ENCODE results near the gene KRTAP5-9. TPM values are rescaled to one million over a fixed set of nuclear protein-coding genes. Genes with fewer than 3 reads are reported as not detected.
"Not testable (repeated sequence)": the region's sequence is repeated elsewhere in the genome, so short reads cannot be mapped to it uniquely, and the experiment has no call there.

Gene KRTAP5-9
- total and polyA plus RNA-seq, 10 of the 15 experiments (the other 5 are each of a cell fraction or from before 2014, with no cell fraction given): 0.06 to 0.38 (median 0.19) TPM; not detected in 4

DNA sequence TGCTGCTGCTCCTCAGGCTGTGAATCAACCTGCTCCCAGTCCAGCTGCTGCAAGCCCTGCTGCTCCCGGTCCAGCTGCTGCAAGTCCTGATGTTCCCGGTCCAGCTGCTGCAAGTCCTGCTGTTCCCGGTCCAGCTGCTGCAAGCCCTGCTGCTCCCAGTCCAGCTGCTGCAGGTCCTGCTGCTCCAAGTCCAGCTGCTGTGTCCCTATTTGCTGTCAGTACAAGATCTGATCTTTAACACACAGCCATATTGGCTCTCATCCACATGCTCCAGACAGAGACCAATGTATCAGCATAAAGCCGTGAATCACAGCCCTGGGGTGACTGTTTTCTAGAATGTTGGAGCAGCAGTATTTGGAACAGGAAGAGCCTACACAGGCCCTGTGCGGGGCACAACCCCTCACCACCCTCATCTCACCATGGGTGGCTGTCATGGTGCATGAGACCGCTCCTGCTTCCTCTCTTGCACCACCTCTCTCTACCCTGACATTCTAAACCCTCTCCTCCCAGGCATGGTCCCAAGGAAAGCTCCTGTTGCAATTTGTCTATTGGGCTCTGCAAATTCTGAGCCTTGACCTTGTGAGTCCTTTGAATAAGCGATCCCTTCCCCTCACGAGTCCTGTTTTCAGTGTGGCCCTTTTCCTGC is 20.6 kb downstream of the KRTAP5-9 start (continued):
- no peak for TF ChIP-seq NFIC (IDR thresholded peaks at IDR 0.05; ENCODE audit: low read depth, low read length)
- no peak for TF ChIP-seq LARP7 (IDR thresholded peaks at IDR 0.05)
- no peak for TF ChIP-seq ZNF217 (IDR thresholded peaks at IDR 0.05)

DNA sequence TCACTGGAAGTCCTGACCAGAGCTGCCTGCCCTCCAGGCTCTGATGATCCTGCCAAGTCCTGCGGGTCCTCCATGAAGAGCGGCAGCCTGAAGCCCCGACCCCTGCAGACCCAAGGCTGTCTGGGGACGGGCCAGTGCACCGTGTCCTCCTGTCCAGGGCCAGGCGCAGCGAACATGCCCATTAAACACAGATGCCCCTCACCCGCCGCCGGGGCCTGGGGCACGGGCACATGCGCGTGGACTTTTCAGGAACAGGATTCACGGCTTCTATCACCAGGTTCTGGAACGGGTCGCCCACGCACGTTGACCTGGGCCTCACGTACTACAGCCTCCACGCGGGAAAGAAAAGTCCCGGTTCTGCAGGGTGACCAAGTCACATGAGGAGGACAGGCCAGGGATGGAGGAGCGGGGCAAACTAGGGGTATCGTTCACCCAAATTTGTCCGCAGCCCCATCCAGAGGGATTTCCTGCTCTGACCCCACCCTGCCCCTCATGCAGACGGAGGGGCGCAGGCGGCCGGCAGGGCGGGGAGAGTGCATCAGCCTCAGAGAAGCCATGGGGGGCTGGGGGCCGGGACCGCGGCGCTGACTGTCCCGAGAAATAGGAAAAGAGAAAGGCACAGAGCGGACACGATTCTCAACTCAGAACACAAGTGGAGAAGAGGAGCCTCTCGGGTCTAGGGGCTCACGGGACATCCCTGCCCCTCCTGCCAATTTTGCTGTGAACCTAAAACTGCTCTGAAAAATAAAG is 23.1 kb downstream of the KRTAP5-9 start:
- POLR2A ChIA-PET, FAIRE-seq: not testable (repeated sequence)
- WGBS (ENCODE audit: insufficient coverage, insufficient replicate concordance, low lambda C conversion rate, missing lambda C conversion rate): 67% methylated on average over 24 of the region's 39 CpGs

DNA sequence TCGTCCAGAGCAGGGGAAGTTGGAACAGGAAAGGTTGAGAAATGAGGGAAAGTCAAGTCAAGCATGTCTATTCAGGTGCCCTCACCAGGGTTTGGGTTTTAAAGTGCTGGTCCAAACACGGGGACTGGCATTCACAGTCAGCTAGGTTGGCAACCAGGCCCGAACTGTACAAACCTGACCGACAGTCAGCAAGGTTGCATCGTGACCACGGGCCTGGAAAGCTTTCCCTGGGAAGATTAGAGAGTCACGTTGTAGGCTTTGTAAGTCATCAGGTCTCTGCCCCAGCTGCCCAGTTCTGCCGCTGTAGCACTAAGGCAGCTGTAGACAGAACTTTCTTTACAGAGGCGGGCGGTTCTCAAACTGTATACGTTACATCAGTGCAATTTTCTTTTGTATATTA is 24.6 kb downstream of the KRTAP5-9 start:
- no peaks in the 10 kb centered on the region for H3K9me3 ChIP-seq (replicated peaks; ENCODE audit: control insufficient read depth, insufficient read depth, low read length)
- H3K27ac ChIP-seq (ENCODE audit: control insufficient read depth, insufficient read depth): no peak overlapping the region
- CTCF ChIA-PET: no interaction called here
- BruUV-seq (replicated peaks): no TSS peak
- no peaks in the 10 kb centered on the region for H3K4me1 ChIP-seq (ENCODE audit: control insufficient read depth, insufficient read depth, low read length)
- in situ Hi-C loops (cut with MboI): no loop called here
- no peaks in the 10 kb centered on the region; a peak in 2 of 4 replicates for H3K27me3 ChIP-seq (replicated peaks in 1 of 2; ENCODE audit: control insufficient read depth in 2 of 2, insufficient read depth in 2 of 2, low read length in 1 of 2)
- SMC1A ChIA-PET (ENCODE audit: uncharacterized antibody, unreplicated experiment): interaction anchor here (1.3 kb wide), 1 partner anchor 10 kb away, joined by 3 read pairs; no protein-coding TSS in a partner anchor
- H3K36me3 ChIP-seq (ENCODE audit: control insufficient read depth in 2 of 2, insufficient read depth in 2 of 2, low read length in 1 of 2): no peaks in the 10 kb centered on the region
- H3K9ac ChIP-seq (ENCODE audit: control insufficient read depth, insufficient read depth, low read length): no peak overlapping the region
- RAD21 ChIA-PET (ENCODE audit: unreplicated experiment): no interaction called here
- 40% methylated on average over 11 of the region's 11 CpGs for WGBS (ENCODE audit: insufficient coverage, insufficient replicate concordance, low lambda C conversion rate, missing lambda C conversion rate)
- H3K4me3 ChIP-seq: no peak overlapping the region
- ATAC-seq (no peak), FAIRE-seq (no peak), DNase-seq (ENCODE audit: low read depth, low spot score) (no peak)
- no peak overlapping the region for H3K4me2 ChIP-seq (ENCODE audit: control insufficient read depth, insufficient read depth)
- no peaks in the 10 kb centered on the region; the same call in 1 of the 2 replicates for H4K20me1 ChIP-seq (ENCODE audit: control insufficient read depth, insufficient read depth)
- POLR2A ChIA-PET: no interaction called here
- H3K79me2 ChIP-seq (ENCODE audit: control insufficient read depth, insufficient read depth, low read length): no peaks in the 10 kb centered on the region
- intact Hi-C loops (cut with micrococcal nuclease; ENCODE audit: unreplicated experiment): no loop called here
- H2AFZ ChIP-seq (ENCODE audit: control insufficient read depth, low read depth, low read length): no peak overlapping the region
- TF ChIP-seq, protein P1, sequence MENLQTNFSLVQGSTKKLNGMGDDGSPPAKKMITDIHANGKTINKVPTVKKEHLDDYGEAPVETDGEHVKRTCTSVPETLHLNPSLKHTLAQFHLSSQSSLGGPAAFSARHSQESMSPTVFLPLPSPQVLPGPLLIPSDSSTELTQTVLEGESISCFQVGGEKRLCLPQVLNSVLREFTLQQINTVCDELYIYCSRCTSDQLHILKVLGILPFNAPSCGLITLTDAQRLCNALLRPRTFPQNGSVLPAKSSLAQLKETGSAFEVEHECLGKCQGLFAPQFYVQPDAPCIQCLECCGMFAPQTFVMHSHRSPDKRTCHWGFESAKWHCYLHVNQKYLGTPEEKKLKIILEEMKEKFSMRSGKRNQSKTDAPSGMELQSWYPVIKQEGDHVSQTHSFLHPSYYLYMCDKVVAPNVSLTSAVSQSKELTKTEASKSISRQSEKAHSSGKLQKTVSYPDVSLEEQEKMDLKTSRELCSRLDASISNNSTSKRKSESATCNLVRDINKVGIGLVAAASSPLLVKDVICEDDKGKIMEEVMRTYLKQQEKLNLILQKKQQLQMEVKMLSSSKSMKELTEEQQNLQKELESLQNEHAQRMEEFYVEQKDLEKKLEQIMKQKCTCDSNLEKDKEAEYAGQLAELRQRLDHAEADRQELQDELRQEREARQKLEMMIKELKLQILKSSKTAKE (IDR thresholded peaks at IDR 0.05; ENCODE audit: low read depth, poor library complexity, severe bottlenecking): no peak
- TF ChIP-seq FOXM1 (IDR thresholded peaks at IDR 0.05; ENCODE audit: low read depth, low read length) (no peak), RCOR1 (conservative IDR thresholded peaks at IDR 0.05; ENCODE audit: low read depth, low read length) (no peak), YBX1 (IDR thresholded peaks at IDR 0.05) (no peak), ZBED1 (IDR thresholded peaks at IDR 0.05; ENCODE audit: borderline replicate concordance) (no peak)
- TF ChIP-seq, protein P2, sequence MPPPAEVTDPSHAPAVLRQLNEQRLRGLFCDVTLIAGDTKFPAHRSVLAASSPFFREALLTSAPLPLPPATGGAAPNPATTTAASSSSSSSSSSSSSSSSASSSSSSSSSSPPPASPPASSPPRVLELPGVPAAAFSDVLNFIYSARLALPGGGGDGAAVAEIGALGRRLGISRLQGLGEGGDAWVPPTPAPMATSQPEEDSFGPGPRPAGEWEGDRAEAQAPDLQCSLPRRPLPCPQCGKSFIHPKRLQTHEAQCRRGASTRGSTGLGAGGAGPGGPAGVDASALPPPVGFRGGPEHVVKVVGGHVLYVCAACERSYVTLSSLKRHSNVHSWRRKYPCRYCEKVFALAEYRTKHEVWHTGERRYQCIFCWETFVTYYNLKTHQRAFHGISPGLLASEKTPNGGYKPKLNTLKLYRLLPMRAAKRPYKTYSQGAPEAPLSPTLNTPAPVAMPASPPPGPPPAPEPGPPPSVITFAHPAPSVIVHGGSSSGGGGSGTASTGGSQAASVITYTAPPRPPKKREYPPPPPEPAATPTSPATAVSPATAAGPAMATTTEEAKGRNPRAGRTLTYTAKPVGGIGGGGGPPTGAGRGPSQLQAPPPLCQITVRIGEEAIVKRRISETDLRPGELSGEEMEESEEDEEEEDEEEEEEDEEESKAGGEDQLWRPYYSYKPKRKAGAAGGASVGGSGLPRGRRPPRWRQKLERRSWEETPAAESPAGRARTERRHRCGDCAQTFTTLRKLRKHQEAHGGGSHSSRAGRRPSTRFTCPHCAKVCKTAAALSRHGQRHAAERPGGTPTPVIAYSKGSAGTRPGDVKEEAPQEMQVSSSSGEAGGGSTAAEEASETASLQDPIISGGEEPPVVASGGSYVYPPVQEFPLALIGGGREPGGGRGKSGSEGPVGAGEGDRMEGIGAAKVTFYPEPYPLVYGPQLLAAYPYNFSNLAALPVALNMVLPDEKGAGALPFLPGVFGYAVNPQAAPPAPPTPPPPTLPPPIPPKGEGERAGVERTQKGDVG (CRISPR knock-in tag; IDR thresholded peaks at IDR 0.05): no peak

More for the DNA sequence above, 23.1 kb downstream of the KRTAP5-9 start:
- H3K4me3 ChIP-seq; H3K4me2 ChIP-seq (ENCODE audit: control insufficient read depth, insufficient read depth); H3K4me1 ChIP-seq (ENCODE audit: control insufficient read depth, insufficient read depth, low read length); ATAC-seq; H4K20me1 ChIP-seq (ENCODE audit: control insufficient read depth, insufficient read depth); H3K9ac ChIP-seq (ENCODE audit: control insufficient read depth, insufficient read depth, low read length); H3K79me2 ChIP-seq (ENCODE audit: control insufficient read depth, insufficient read depth, low read length); H3K36me3 ChIP-seq (ENCODE audit: control insufficient read depth in 2 of 2, insufficient read depth in 2 of 2, low read length in 1 of 2); H2AFZ ChIP-seq (ENCODE audit: control insufficient read depth, low read depth, low read length); SMC1A ChIA-PET (ENCODE audit: uncharacterized antibody, unreplicated experiment); H3K27me3 ChIP-seq (replicated peaks in 1 of 2; ENCODE audit: control insufficient read depth in 2 of 2, insufficient read depth in 2 of 2, low read length in 1 of 2); RAD21 ChIA-PET (ENCODE audit: unreplicated experiment); BruUV-seq (replicated peaks); in situ Hi-C loops (cut with MboI); CTCF ChIA-PET; H3K27ac ChIP-seq (ENCODE audit: control insufficient read depth, insufficient read depth); intact Hi-C loops (cut with micrococcal nuclease; ENCODE audit: unreplicated experiment); H3K9me3 ChIP-seq (replicated peaks; ENCODE audit: control insufficient read depth, insufficient read depth, low read length); DNase-seq (ENCODE audit: low read depth, low spot score): not testable (repeated sequence)

Data from GM12878 (cell line).